Endothelial cell of umbilical vein (primary cell): ENCODE data around the gene CEP85. TPM values are rescaled to one million over a fixed set of nuclear protein-coding genes. Genes with fewer than 3 reads are reported as not detected.

Experiments used
- BruUV-seq: library from RNA; stranded (reverse); fragments of 400-500 nt; replicated peaks from 2 replicates; lab custom pipeline; 2021; lab: Mats Ljungman, UMichigan
- CTCF ChIA-PET: fragments of 300-600, 350-600 bp; sonication (Branson Sonifier 250); formaldehyde crosslinking; loops from one replicate; lab custom pipeline; 2021; ENCODE audit warnings: antibody characterized with exemption, inconsistent platforms; lab: Charles Lee
- POLR2A ChIA-PET: fragments of 300-600, 350-600 bp; sonication (Branson Sonifier 250); formaldehyde crosslinking; loops from one replicate; lab custom pipeline; 2021; ENCODE audit warnings: antibody characterized with exemption, inconsistent platforms; lab: Charles Lee
- DNase-seq: peaks from one replicate; pipeline ENCODE4 v3.0.0-alpha.2; 2011; ENCODE audit warnings: low read depth, low spot score
- FAIRE-seq: peaks from 2 replicates; lab custom pipeline; 2011; peaks lifted over from hg19 to GRCh38; lab: Jason Lieb, UNC
- H2AFZ ChIP-seq: 2 replicates; pipeline ENCODE4 v1.6.0; 2012; ENCODE audit warnings: low read depth, low read length, control low read depth, inconsistent platforms
- H3K27ac ChIP-seq: 2 replicates; pipeline ENCODE4 v1.5.1; 2011; ENCODE audit warnings: low read depth, mild to moderate bottlenecking, control low read depth, low read length, moderate library complexity; ENCODE audit not compliant: insufficient read depth
- H3K27me3 ChIP-seq, 2 experiments: 2 replicates each; pipeline versions ENCODE4 v1.6.0 to v1.6.1; 2011; ENCODE audit warnings: low read length in 2 of 2, mixed read lengths in 1 of 2; ENCODE audit not compliant: control insufficient read depth in 2 of 2, insufficient read depth in 2 of 2
- H3K36me3 ChIP-seq, 2 experiments: 2 replicates in 1 of 2; 3 replicates in 1 of 2; pipeline ENCODE4 v1.5.1; 2011; ENCODE audit warnings: low read length in 2 of 2, mild to moderate bottlenecking in 1 of 2, moderate library complexity in 1 of 2; ENCODE audit not compliant: control insufficient read depth in 2 of 2, insufficient read depth in 2 of 2; ENCODE audit errors: extremely low read depth in 1 of 2
- H3K4me1 ChIP-seq: 3 replicates; pipeline ENCODE4 v1.5.1; 2011; ENCODE audit warnings: mild to moderate bottlenecking, low read length; ENCODE audit not compliant: control insufficient read depth, insufficient read depth; ENCODE audit errors: extremely low read depth
- H3K4me2 ChIP-seq: 2 replicates; pipeline ENCODE4 v1.6.1; 2011; ENCODE audit warnings: low read length, control low read depth, mixed read lengths; ENCODE audit not compliant: insufficient read depth
- H3K4me3 ChIP-seq, 3 experiments: fragments of 200-600 bp in 1 of 3; sonication (generic), shearing (Covaris generic) in 1 of 3; replicated peaks in 1 of 3; 2 replicates each; pipeline ENCODE4 v1.5.1; 2011 to 2016; ENCODE audit warnings: control low read depth in 3 of 3, low read length in 3 of 3, mild to moderate bottlenecking in 2 of 3, inconsistent platforms in 1 of 3, low read depth in 1 of 3, moderate library complexity in 1 of 3; ENCODE audit not compliant: insufficient read depth in 1 of 3
- H3K79me2 ChIP-seq: 2 replicates; pipeline ENCODE4 v1.6.0; 2012; ENCODE audit warnings: low read length, inconsistent platforms; ENCODE audit not compliant: control insufficient read depth, insufficient read depth
- H3K9ac ChIP-seq: replicated peaks from 2 replicates; pipeline ENCODE3; 2011; ENCODE audit warnings: low read length, control low read depth; ENCODE audit not compliant: insufficient read depth; ENCODE audit errors: extremely low read depth
- H3K9me1 ChIP-seq: replicated peaks from 3 replicates; pipeline ENCODE4 v1.6.0; 2011; ENCODE audit warnings: mild to moderate bottlenecking, low read length; ENCODE audit not compliant: control insufficient read depth, insufficient read depth; ENCODE audit errors: extremely low read depth
- H3K9me3 ChIP-seq: replicated peaks from 2 replicates; pipeline ENCODE4 v1.5.1; 2012; ENCODE audit warnings: low read length, inconsistent platforms; ENCODE audit not compliant: control insufficient read depth, insufficient read depth
- H4K20me1 ChIP-seq: replicated peaks from 2 replicates; pipeline ENCODE3; 2011; ENCODE audit warnings: mild to moderate bottlenecking, low read length; ENCODE audit not compliant: control insufficient read depth, insufficient read depth; ENCODE audit errors: extremely low read depth
- EZH2 ChIP-seq: IDR thresholded peaks from 2 replicates; pipeline ENCODE4 v1.6.1; 2012; ENCODE audit warnings: borderline replicate concordance, low read depth, mild to moderate bottlenecking, moderate library complexity, low read length, inconsistent platforms; ENCODE audit not compliant: severe bottlenecking
- FOS ChIP-seq: IDR thresholded peaks from 2 replicates; pipeline ENCODE4 v1.6.1; 2011; ENCODE audit warnings: mild to moderate bottlenecking, low read length, moderate library complexity, borderline replicate concordance; ENCODE audit not compliant: insufficient read depth
- JUN ChIP-seq: IDR thresholded peaks from 2 replicates; pipeline ENCODE4 v1.6.1; 2011; ENCODE audit warnings: borderline replicate concordance, low read depth; ENCODE audit not compliant: insufficient read length, insufficient read depth
- MYC ChIP-seq: IDR thresholded peaks from one replicate; pipeline ENCODE4 v1.6.1; 2011; ENCODE audit warnings: mild to moderate bottlenecking, low read depth, low read length
- POLR2A ChIP-seq: IDR thresholded peaks from 2 replicates; pipeline ENCODE4 v1.6.1; 2012; ENCODE audit warnings: low read depth, mild to moderate bottlenecking, control low read depth, low read length
- POLR2AphosphoS5 ChIP-seq: IDR thresholded peaks from 2 replicates; pipeline ENCODE4 v1.6.1; 2012; ENCODE audit warnings: low read depth, mild to moderate bottlenecking, control low read depth, low read length, moderate library complexity; ENCODE audit not compliant: insufficient read depth
- dilution Hi-C: fragments of 300-500 bp; cut with MboI; formaldehyde crosslinking; loops from one replicate; pipeline ENCODE4 v1.15.0; 2019; ENCODE audit warnings: low sequenced_read_pairs; ENCODE audit not compliant: extremely low pct_ligation_motif_present
- intact Hi-C: fragments of 100-400 bp; cut with micrococcal nuclease; formaldehyde crosslinking; loops from one replicate; pipeline ENCODE4 v1.10.0; 2022
- polyA plus RNA-seq, 4 experiments: library from polyadenylated mRNA; depleted of rRNA in 3 of 4; stranded (reverse) in 3 of 4; unstranded in 1 of 4; fragments of >200 nt; gene quantifications; 2 replicates each; pipeline versions ENCODE4 v1.2.1 to v1.2.3, GENCODE V29; 2011 to 2012; ENCODE audit warnings: missing spikeins in 1 of 4
- total RNA-seq: library from RNA; stranded (reverse); gene quantifications from 2 replicates; pipeline ENCODE4 v1.2.3, GENCODE V29; 2021
- TF ChIP-seq, protein P1 (sequence below): IDR thresholded peaks from 2 replicates; pipeline ENCODE4 v1.6.1; 2011; ENCODE audit not compliant: insufficient read depth, insufficient read length

The CEP85 gene
- total and polyA plus RNA-seq, 2 donors (not counting 3 experiments of a cell fraction or from before 2014, with no cell fraction given), result 15.2 to 17.8 TPM

DNA sequence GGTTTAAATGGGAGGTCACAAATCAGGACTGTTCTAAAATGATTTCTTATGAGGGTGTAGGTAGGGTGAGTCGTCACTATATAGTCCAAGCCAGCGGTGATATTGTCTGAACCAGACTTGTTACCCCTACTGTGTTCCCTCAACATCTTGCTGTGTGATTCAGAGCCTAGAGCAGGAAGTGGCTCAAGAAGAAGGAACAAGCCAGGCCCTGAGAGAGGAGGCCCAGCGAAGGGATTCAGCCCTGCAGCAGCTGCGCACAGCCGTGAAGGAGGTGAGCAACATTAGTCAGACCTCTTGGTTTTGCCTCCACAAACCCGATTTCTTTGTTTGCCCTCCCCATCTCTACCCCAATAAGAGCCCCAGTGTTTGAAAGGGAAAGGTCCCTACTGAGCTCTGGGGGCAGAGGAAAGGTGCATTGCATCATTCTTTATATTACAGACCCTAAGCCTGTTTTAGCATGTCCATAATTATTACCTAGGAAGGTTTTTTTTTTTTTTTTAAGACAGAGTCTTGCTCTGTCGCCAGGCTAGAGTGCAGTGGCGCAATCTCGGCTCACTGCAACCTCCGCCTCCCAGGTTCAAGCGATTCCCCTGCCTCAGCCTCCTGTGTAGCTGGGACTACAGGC lies 40.9 kb downstream of the CEP85 start:
- FAIRE-seq (no peak), DNase-seq (no peak)
- Histone ChIP-seq H4K20me1 (no peaks in the 10 kb centered on the region), H3K4me1 (peaks cover 31% of the 10 kb centered on the region), H3K79me2 (peaks cover 6% of the 10 kb centered on the region), H3K9ac (no peak overlapping the region), H3K4me2 (no peak overlapping the region), H3K9me3 (no peaks in the 10 kb centered on the region), H3K4me3 (no peak overlapping the region), H3K36me3 (peaks cover 3% of the 10 kb centered on the region in 2 experiments), H3K27ac (no peak overlapping the region), H3K27me3 (no peaks in the 10 kb centered on the region), H2AFZ (no peak overlapping the region), H3K9me1 (no peaks in the 10 kb centered on the region)
- intact Hi-C loops (loop anchor here (1.0 to 5.0 kb wide), 6 partner anchors 46 to 238 kb away; partner anchors contain the start of genes HMGN2 and ZNF593), dilution Hi-C loops (no loop called here)
- TF ChIP-seq FOS (peak; percentile 8), JUN (no peak), EZH2 (no peak), POLR2AphosphoS5 (no peak), MYC (no peak), POLR2A (no peak)
- TF ChIP-seq, protein P1, sequence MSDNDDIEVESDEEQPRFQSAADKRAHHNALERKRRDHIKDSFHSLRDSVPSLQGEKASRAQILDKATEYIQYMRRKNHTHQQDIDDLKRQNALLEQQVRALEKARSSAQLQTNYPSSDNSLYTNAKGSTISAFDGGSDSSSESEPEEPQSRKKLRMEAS, result no peak
- ChIA-PET CTCF (interaction anchor here (1.0 to 9.1 kb wide), 18 partner anchors 11 to 142 kb away, joined by 3 to 132 read pairs (median 6); partner anchors contain the start of genes CD52 and CEP85), POLR2A (no interaction called here)
- BruUV-seq, result no TSS peak
